HG03442 (cell line): ENCODE results near the gene ALG12.

Experiments used
- ATAC-seq: cut with Tn5 transposase; IDR thresholded peaks from one replicate; pipeline ENCODE4 v1.9.1; 2021; ENCODE audit warnings: mild to moderate bottlenecking, moderate library complexity; ENCODE audit not compliant: unreplicated experiment

The ALG12 gene

GRCh38 chr22:49913446-49913845, 4.8 kb downstream of the ALG12 start:
- ATAC-seq = no peak

GRCh38 chr22:49913026-49913425, 5.2 kb downstream of the ALG12 start:
- ATAC-seq = no peak

GRCh38 chr22:49911881-49912625, 6.2 kb downstream of the ALG12 start:
- no peak for ATAC-seq

- no peak for ATAC-seq
Measured at GRCh38 chr22:49910229-49911155, 7.7 kb downstream of the ALG12 start.

GRCh38 chr22:49909476-49910205, 8.6 kb downstream of the ALG12 start:
- no peak for ATAC-seq

GRCh38 chr22:49907807-49908206, 10.4 kb downstream of the ALG12 start:
- ATAC-seq = no peak

GRCh38 chr22:49906799-49907290, 11.4 kb downstream of the ALG12 start:
- no peak for ATAC-seq

- ATAC-seq = no peak
Measured at GRCh38 chr22:49906071-49906798, 12.0 kb downstream of the ALG12 start.

- no peak for ATAC-seq
Measured at GRCh38 chr22:49905465-49905864, 12.8 kb downstream of the ALG12 start.

- no peak for ATAC-seq
Measured at GRCh38 chr22:49904040-49904369, 14.2 kb downstream of the ALG12 start.

GRCh38 chr22:49903322-49904039, 14.8 kb downstream of the ALG12 start:
- ATAC-seq = no peak

GRCh38 chr22:49901457-49901856, 16.8 kb downstream of the ALG12 start:
- no peak for ATAC-seq

- ATAC-seq = no peak
Measured at GRCh38 chr22:49900441-49901230, 17.6 kb downstream of the ALG12 start.

GRCh38 chr22:49899530-49899929, 18.7 kb downstream of the ALG12 start:
- no peak for ATAC-seq

GRCh38 chr22:49897015-49897684, 21.1 kb downstream of the ALG12 start:
- ATAC-seq = no peak

GRCh38 chr22:49896201-49896600, 22.0 kb downstream of the ALG12 start:
- ATAC-seq = no peak

GRCh38 chr22:49894322-49895054, 23.8 kb downstream of the ALG12 start:
- no peak for ATAC-seq

- no peak for ATAC-seq
Measured at GRCh38 chr22:49893025-49893424, 25.2 kb downstream of the ALG12 start.
